ENCODE measurements around the gene SHPK.

Gene SHPK

DNA sequence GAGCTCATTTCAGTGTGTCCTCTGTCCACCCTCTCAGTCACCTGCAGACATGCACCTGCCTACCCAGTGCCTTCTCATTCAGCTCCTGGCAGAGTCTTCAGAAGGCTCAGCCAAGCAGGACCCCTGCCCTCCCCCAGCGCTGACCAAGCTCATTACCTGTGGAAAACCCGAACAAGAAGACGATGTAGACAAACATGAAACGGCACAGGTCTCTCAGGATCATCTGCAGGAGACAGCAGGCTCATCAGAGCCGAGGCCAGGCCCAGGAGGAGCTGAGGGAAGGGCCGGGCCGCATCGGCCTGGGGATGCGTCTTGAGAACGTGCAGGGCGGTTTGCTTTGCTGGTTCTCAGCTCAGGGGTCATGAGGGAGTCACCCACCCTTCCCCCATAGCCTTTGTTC, 59.1 kb downstream of the SHPK start:
- H3K27me3 Mint-ChIP-seq (ENCODE audit: low read depth): no peaks in the 10 kb centered on the region
- no peaks in the 10 kb centered on the region for H3K4me1 Mint-ChIP-seq
- H3K36me3 Mint-ChIP-seq (ENCODE audit: low read depth): peaks cover 31% of the 10 kb centered on the region
- no peak overlapping the region for H3K27ac Mint-ChIP-seq
- TF ChIP-seq, protein P1, sequence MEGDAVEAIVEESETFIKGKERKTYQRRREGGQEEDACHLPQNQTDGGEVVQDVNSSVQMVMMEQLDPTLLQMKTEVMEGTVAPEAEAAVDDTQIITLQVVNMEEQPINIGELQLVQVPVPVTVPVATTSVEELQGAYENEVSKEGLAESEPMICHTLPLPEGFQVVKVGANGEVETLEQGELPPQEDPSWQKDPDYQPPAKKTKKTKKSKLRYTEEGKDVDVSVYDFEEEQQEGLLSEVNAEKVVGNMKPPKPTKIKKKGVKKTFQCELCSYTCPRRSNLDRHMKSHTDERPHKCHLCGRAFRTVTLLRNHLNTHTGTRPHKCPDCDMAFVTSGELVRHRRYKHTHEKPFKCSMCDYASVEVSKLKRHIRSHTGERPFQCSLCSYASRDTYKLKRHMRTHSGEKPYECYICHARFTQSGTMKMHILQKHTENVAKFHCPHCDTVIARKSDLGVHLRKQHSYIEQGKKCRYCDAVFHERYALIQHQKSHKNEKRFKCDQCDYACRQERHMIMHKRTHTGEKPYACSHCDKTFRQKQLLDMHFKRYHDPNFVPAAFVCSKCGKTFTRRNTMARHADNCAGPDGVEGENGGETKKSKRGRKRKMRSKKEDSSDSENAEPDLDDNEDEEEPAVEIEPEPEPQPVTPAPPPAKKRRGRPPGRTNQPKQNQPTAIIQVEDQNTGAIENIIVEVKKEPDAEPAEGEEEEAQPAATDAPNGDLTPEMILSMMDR (IDR thresholded peaks at IDR 0.05; ENCODE audit: unreplicated experiment in 3 of 3): no peak
- H3K9me3 Mint-ChIP-seq: no peaks in the 10 kb centered on the region
- H3K4me3 Mint-ChIP-seq: no peak overlapping the region

DNA sequence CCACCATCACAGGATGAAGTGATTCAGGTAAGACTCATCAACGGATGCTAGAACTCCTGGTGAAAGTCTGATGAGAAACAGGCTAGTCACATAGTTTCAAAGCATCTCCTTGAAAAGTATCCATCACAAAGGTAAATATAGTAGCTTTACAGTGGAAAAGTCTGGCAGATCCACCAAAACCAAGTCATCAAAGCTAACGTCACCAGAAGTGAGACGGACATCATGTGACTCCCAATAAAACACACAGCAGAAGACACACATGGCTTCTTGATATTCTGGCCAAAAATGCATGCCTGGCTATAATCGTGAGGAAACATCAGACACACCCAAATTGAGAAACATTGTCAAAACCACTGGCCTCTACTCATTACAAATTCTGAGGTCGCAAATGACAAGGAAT, 60.5 kb downstream of the SHPK start:
- Mint-ChIP-seq H3K4me3 (no peak overlapping the region), H3K27me3 (ENCODE audit: low read depth) (no peaks in the 10 kb centered on the region), H3K36me3 (ENCODE audit: low read depth) (peaks cover 28% of the 10 kb centered on the region), H3K27ac (no peak overlapping the region), H3K9me3 (no peaks in the 10 kb centered on the region), H3K4me1 (no peaks in the 10 kb centered on the region)
- TF ChIP-seq, protein P1 (IDR thresholded peaks at IDR 0.05; ENCODE audit: unreplicated experiment in 3 of 3): no peak

DNA sequence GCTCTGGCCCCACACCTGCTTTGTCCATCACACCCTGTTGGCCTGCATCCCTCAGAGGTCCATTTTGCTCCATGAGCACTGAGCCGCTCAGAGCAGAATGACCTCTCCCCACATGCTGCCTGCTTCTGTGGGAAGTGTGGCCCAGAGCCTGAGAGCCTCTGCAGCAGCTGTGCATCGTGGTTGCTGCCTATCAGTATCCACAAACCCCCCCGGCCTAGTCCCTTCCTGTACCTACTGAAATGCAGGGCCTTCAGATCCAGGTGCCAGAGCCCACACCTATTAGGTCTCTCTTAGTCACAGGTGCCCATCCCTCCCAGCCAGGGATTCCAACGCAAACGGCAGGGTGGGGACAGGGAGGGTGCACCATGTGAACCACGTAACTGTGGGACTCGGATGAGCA, 61.8 kb downstream of the SHPK start:
- no peak overlapping the region for H3K27ac Mint-ChIP-seq
- H3K27me3 Mint-ChIP-seq (ENCODE audit: low read depth): no peaks in the 10 kb centered on the region
- peaks cover 27% of the 10 kb centered on the region for H3K36me3 Mint-ChIP-seq (ENCODE audit: low read depth)
- H3K4me1 Mint-ChIP-seq: no peaks in the 10 kb centered on the region
- H3K9me3 Mint-ChIP-seq: no peaks in the 10 kb centered on the region
- no peak overlapping the region for H3K4me3 Mint-ChIP-seq
- TF ChIP-seq, protein P1 (IDR thresholded peaks at IDR 0.05; ENCODE audit: unreplicated experiment in 3 of 3): no peak

DNA sequence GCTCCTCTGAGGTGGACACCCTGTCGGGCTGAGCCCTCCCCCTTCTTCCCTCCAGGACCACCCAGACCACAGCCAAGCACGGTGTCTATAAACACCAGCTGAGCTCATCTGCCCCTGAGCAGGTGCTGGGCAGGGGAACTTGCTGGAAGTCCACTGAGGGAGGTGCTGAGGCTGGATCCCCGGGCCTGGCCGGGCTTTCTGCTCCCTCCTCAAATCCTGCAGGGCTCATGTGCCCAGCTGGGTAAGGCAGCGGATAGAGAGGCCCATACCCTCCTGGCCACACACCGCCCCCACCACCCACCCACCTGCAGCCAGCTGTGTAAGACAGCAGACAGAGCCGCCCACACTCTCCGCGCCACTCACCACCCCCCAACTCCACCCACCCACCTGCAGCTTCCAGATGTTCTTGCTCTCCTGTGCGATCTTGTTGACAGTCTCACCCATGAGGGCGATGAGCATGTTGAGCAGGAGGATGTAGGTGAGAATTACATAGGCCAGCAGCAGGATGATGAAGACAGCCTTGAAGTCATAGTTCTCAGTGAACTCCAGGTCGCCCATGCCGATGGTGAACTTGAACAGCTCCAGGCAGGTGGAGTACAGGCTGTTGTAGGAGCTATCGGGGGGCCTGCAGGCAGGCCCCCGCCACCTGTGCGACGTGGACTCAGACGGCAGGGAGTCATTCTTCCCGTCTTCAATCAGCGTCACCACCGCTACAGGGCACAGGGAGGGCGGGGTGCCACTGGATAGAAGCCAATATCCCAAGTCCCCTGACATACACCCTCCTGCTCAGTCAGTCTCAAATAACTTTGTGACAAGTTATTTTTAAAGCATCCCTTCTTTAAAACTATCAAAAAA, 62.6 kb downstream of the SHPK start:
- no peaks in the 10 kb centered on the region for H3K9me3 Mint-ChIP-seq
- H3K27me3 Mint-ChIP-seq (ENCODE audit: low read depth): no peaks in the 10 kb centered on the region
- TF ChIP-seq, protein P1 (IDR thresholded peaks at IDR 0.05; ENCODE audit: unreplicated experiment in 3 of 3): no peak
- H3K4me3 Mint-ChIP-seq: no peak overlapping the region
- no peak overlapping the region for H3K27ac Mint-ChIP-seq
- peaks cover 28% of the 10 kb centered on the region for H3K36me3 Mint-ChIP-seq (ENCODE audit: low read depth)
- H3K4me1 Mint-ChIP-seq: no peaks in the 10 kb centered on the region

DNA sequence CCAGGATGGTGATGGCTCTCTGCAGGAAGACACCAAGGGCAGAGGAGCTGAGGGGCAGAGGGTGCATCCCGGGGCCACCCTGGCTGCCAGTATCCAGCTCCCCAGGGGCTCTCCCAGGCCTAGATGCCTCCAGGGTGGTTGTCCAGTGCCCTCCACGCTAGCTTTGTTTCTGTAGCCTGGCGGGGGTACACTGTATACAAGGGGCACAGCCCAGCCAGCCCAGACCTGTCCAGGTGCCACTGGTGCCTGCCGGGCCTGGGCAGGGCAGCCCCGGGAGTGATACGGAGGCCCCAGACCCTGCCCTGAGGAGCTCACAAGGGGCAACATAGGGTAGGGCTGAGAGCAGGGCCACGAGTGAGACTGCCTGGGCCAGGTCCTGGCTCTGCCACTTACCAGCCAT, 63.8 kb downstream of the SHPK start:
- H3K4me1 Mint-ChIP-seq: no peaks in the 10 kb centered on the region
- no peak overlapping the region for H3K4me3 Mint-ChIP-seq
- H3K27me3 Mint-ChIP-seq (ENCODE audit: low read depth): no peaks in the 10 kb centered on the region
- H3K36me3 Mint-ChIP-seq (ENCODE audit: low read depth): peaks cover 37% of the 10 kb centered on the region
- H3K27ac Mint-ChIP-seq: no peak overlapping the region
- TF ChIP-seq, protein P1 (IDR thresholded peaks at IDR 0.05; ENCODE audit: unreplicated experiment in 3 of 3): no peak
- no peaks in the 10 kb centered on the region for H3K9me3 Mint-ChIP-seq

Data from nephron (organoid).